NT2/D1 (cell line): ENCODE data around the gene SLC25A22.

Source experiments
- DNase-seq: peaks from one replicate; pipeline ENCODE4 v3.0.0-alpha.2; 2011; ENCODE audit warnings: low read depth, low spot score
- H3K27me3 ChIP-seq: 2 replicates; pipeline ENCODE4 v1.6.0; 2011; ENCODE audit warnings: mild to moderate bottlenecking; ENCODE audit not compliant: insufficient read length, insufficient read depth
- H3K36me3 ChIP-seq: 2 replicates; pipeline ENCODE4 v1.6.1; 2011; ENCODE audit warnings: mild to moderate bottlenecking, low read length, mixed read lengths; ENCODE audit not compliant: insufficient read depth, insufficient read length
- H3K4me1 ChIP-seq: 2 replicates; pipeline ENCODE4 v1.5.1; 2011; ENCODE audit not compliant: insufficient read depth, insufficient read length
- H3K4me3 ChIP-seq: 2 replicates; pipeline ENCODE4 v1.5.1; 2011; ENCODE audit warnings: low read depth; ENCODE audit not compliant: insufficient read length
- H3K9ac ChIP-seq: 2 replicates; pipeline ENCODE4 v1.6.0; 2011; ENCODE audit warnings: low read depth; ENCODE audit not compliant: insufficient read length
- H3K9me3 ChIP-seq: 2 replicates; pipeline ENCODE4 v1.5.1; 2011; ENCODE audit warnings: mild to moderate bottlenecking, low read length; ENCODE audit not compliant: insufficient read depth
- SUZ12 ChIP-seq: IDR thresholded peaks from 2 replicates; pipeline ENCODE4 v1.6.1; 2011; ENCODE audit not compliant: insufficient read length, insufficient read depth; ENCODE audit errors: extremely low read depth
- YY1 ChIP-seq: IDR thresholded peaks from 2 replicates; pipeline ENCODE4 v1.6.1; 2011; ENCODE audit not compliant: insufficient read length, insufficient read depth
- ZNF274 ChIP-seq: IDR thresholded peaks from 2 replicates; pipeline ENCODE4 v1.6.1; 2011; ENCODE audit warnings: mild to moderate bottlenecking, low read depth, low read length

SLC25A22 gene

GRCh38 chr11:782264-783174, 15.6 kb downstream of the SLC25A22 start:
- peak overlapping the region; percentile 43 for H3K9ac ChIP-seq
- DNase-seq, result no peak
- peaks cover 54% of the 10 kb centered on the region for H3K36me3 ChIP-seq
- no peak for TF ChIP-seq SUZ12
- TF ChIP-seq YY1, result no peak
- TF ChIP-seq ZNF274, result no peak
- H3K4me3 ChIP-seq, result no peak overlapping the region
- peaks cover 39% of the 10 kb centered on the region for H3K4me1 ChIP-seq
- no peaks in the 10 kb centered on the region for H3K9me3 ChIP-seq
- no peaks in the 10 kb centered on the region for H3K27me3 ChIP-seq

- no peak overlapping the region for H3K4me3 ChIP-seq
- H3K36me3 ChIP-seq, result peaks cover 45% of the 10 kb centered on the region
- DNase-seq, result no peak
- no peak for TF ChIP-seq SUZ12
- TF ChIP-seq ZNF274, result no peak
- no peak for TF ChIP-seq YY1
- H3K4me1 ChIP-seq, result peaks cover 40% of the 10 kb centered on the region
- H3K27me3 ChIP-seq, result no peaks in the 10 kb centered on the region
- H3K9ac ChIP-seq, result peak overlapping the region; percentile 51
- H3K9me3 ChIP-seq, result no peaks in the 10 kb centered on the region
Observed at GRCh38 chr11:779955-780532, 18.0 kb downstream of the SLC25A22 start.

GRCh38 chr11:778976-779954, 18.8 kb downstream of the SLC25A22 start:
- H3K4me1 ChIP-seq, result peaks cover 44% of the 10 kb centered on the region
- H3K9ac ChIP-seq, result peak overlapping the region; percentile 95
- H3K36me3 ChIP-seq, result peaks cover 48% of the 10 kb centered on the region
- H3K4me3 ChIP-seq, result no peak overlapping the region
- H3K27me3 ChIP-seq, result no peaks in the 10 kb centered on the region
- no peak for DNase-seq
- TF ChIP-seq SUZ12 (no peak), ZNF274 (no peak), YY1 (no peak)
- no peaks in the 10 kb centered on the region for H3K9me3 ChIP-seq

DNA sequence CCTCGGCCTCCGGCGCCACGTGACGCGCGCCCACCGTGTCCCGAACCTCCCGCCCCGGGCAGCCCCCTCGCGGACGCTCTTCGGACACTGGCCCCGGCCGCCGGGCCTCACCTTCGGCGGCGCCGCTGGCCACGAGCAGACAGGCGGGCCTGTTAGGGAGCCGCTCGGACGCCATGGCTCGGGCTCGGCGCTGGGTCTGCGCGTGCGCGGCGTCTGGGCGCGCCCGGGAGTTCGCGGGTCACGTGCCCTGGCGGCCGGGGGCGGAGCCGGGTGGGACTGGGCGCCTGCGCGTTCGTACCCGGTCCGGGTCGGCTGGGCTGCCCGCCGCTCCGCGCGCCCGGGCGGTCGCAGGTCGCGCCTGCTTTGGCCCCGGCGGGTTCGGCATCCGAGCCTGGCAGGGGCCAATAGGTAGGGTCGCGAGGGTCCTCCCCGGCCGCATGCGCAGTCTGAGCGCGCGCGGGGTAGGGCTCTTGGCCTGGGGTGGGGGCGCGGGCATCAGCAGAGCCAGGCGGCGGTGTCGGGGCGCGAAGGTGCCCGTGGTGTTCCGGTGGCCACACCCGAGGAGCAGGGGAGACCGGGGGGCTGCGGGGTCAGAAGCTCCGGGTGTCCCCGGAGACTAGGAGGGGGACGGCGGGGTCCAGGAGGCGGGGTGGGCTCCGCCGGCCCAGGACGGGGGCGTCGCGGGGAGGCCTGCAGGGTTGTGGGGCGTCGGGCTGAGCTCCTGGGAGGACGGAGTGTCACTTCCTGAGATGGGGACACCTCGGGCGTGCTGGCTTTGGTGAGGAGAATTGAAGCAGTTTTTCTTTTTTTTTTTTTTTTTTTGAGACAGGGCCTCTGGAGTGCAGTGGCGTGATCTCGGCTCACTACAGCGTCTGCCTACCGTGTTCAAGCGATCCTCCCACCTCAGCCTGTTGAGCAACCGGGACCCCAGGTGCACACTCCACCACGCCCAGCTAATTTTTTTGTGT, 20.5 kb downstream of the SLC25A22 start, which contains the start of gene GATD1:
GATD1 (minus strand) TSS at position 200 of the 968 bp plus-strand sequence; CDS start at position 175, 25 bp downstream.
- Histone ChIP-seq H3K27me3 (no peaks in the 10 kb centered on the region), H3K9ac (peak within 1 kb of the TSS; percentile 99), H3K4me1 (peaks cover 50% of the 10 kb centered on the region), H3K4me3 (peak within 1 kb of the TSS; percentile 96), H3K36me3 (peaks cover 65% of the 10 kb centered on the region), H3K9me3 (no peaks in the 10 kb centered on the region)
- peak; percentile 85 for DNase-seq
- TF ChIP-seq ZNF274 (no peak), YY1 (no peak), SUZ12 (no peak)

GRCh38 chr11:776561-777287, 21.4 kb downstream of the SLC25A22 start:
- peak overlapping the region; percentile 96 for H3K4me3 ChIP-seq
- no peaks in the 10 kb centered on the region for H3K27me3 ChIP-seq
- H3K36me3 ChIP-seq, result peaks cover 65% of the 10 kb centered on the region
- TF ChIP-seq SUZ12, result no peak
- TF ChIP-seq ZNF274, result no peak
- no peak for TF ChIP-seq YY1
- H3K9me3 ChIP-seq, result no peaks in the 10 kb centered on the region
- H3K4me1 ChIP-seq, result peaks cover 50% of the 10 kb centered on the region
- peak overlapping the region; percentile 99 for H3K9ac ChIP-seq
- DNase-seq, result no peak
